Body of pancreas (tissue), 4 donors: ENCODE results near the gene AKAP5. TPM values are rescaled to one million over a fixed set of nuclear protein-coding genes. Genes with fewer than 3 reads are reported as not detected.

Experiments used
- ATAC-seq: fragments of 150-250 bp; one replicate; pipeline ENCODE4 v1.9.1; 2016
- DNase-seq, 4 donors: peaks; one replicate each; pipeline ENCODE4 v3.0.0-alpha.2; 2019
- H3K27ac ChIP-seq, 4 donors: fragments of 200-600 bp; sonication (generic); 1 replicate in 3 of 4; 2 replicates in 1 of 4; pipeline versions ENCODE4 v1.5.1 to v1.6.1; 2016 to 2019; ENCODE audit warnings: mild to moderate bottlenecking in 1 of 4, mixed read lengths in 1 of 4, moderate library complexity in 1 of 4
- H3K27me3 ChIP-seq, 2 donors: fragments of 200-600 bp; sonication (generic); one replicate each; pipeline ENCODE4 v1.6.0; 2016; ENCODE audit warnings: mild to moderate bottlenecking in 1 of 2
- H3K36me3 ChIP-seq, 2 donors: fragments of 200-600 bp; sonication (generic); replicated peaks in 1 of 2; 2 replicates each; pipeline ENCODE4 v1.5.1; 2016; ENCODE audit warnings: low read depth in 2 of 2; ENCODE audit not compliant: insufficient read depth in 1 of 2
- H3K4me1 ChIP-seq: fragments of 200-600 bp; sonication (generic); one replicate; pipeline ENCODE4 v1.6.0; 2016
- H3K4me3 ChIP-seq, 2 donors: fragments of 200-600 bp; sonication (generic); 1 replicate in 1 of 2; 2 replicates in 1 of 2; pipeline ENCODE4 v1.5.1; 2016 to 2019
- H3K9me3 ChIP-seq, 3 donors: fragments of 200-600 bp; sonication (generic); 1 replicate in 2 of 3; 2 replicates in 1 of 3; pipeline ENCODE4 v1.5.1; 2016
- CTCF ChIP-seq, 7 experiments: fragments of 450-650 bp in 4 of 7; fragments of 200-600 bp in 3 of 7; sonication (generic) in 3 of 7; IDR thresholded peaks; one replicate each; pipeline ENCODE4 v1.5.1; 2016 to 2019; ENCODE audit warnings: antibody characterized with exemption in 7 of 7
- POLR2A ChIP-seq, 3 donors: fragments of 450-650 bp; IDR thresholded peaks; one replicate each; pipeline ENCODE4 v1.6.1; 2016; ENCODE audit warnings: antibody characterized with exemption in 3 of 3, mild to moderate bottlenecking in 2 of 3
- WGBS, 2 donors: methylation state at CpG; one replicate each; pipeline ENCODE4 v1.1.5; 2017; 5-methylcytosine and 5-hydroxymethylcytosine counted together
- intact Hi-C: fragments of 100-400 bp; cut with DNase I; formaldehyde crosslinking; loops from one replicate; pipeline ENCODE4 v1.15.1; 2023
- total RNA-seq, 2 donors: library from RNA; depleted of rRNA; stranded (reverse); fragments of >200 nt; gene quantifications; one replicate each; pipeline ENCODE4 v1.1.0, GENCODE V29; 2016

Gene AKAP5
- total RNA-seq, 2 donors from 2014 or later, result under 0.01 TPM; not detected in 1

- Histone ChIP-seq H3K27me3 (no peaks in the 10 kb centered on the region), H3K4me1 (no peaks in the 10 kb centered on the region), H3K36me3 (peaks cover 0 to 21% of the 10 kb centered on the region in 2 donors), H3K9me3 (no peaks in the 10 kb centered on the region), H3K4me3 (no peak overlapping the region), H3K27ac (no peak overlapping the region)
- DNase-seq, result no peak
- no peak for ATAC-seq
- intact Hi-C loops, result no loop called here
- TF ChIP-seq POLR2A (IDR thresholded peaks at IDR 0.05) (no peak), CTCF (IDR thresholded peaks at IDR 0.05) (no peak)
- WGBS, 2 donors, result 89 to 96% methylated on average over 2 of the region's 2 CpGs
Measured at GRCh38 chr14:64450255-64450654, 15.0 kb upstream of the AKAP5 start.

GRCh38 chr14:64454671-64455070 lies 10.6 kb upstream of the AKAP5 start:
- 94 to 98% methylated on average over 10 of the region's 10 CpGs for WGBS, 2 donors
- Histone ChIP-seq H3K27ac (no peak overlapping the region), H3K4me3 (no peak overlapping the region), H3K27me3 (no peaks in the 10 kb centered on the region), H3K36me3 (peaks cover 0 to 26% of the 10 kb centered on the region in 2 donors), H3K4me1 (no peaks in the 10 kb centered on the region), H3K9me3 (no peaks in the 10 kb centered on the region)
- ATAC-seq (no peak), DNase-seq (no peak)
- intact Hi-C loops, result no loop called here
- no peak for TF ChIP-seq CTCF (IDR thresholded peaks at IDR 0.05)
- no peak for TF ChIP-seq POLR2A (IDR thresholded peaks at IDR 0.05)

GRCh38 chr14:64459405-64460136 lies 5.7 kb upstream of the AKAP5 start:
- TF ChIP-seq POLR2A (IDR thresholded peaks at IDR 0.05), result no peak
- no peak for TF ChIP-seq CTCF (IDR thresholded peaks at IDR 0.05)
- WGBS, 2 donors, result 77 to 83% methylated on average over 4 of the region's 4 CpGs
- intact Hi-C loops, result no loop called here
- DNase-seq, result no peak
- no peaks in the 10 kb centered on the region for H3K27me3 ChIP-seq
- no peak overlapping the region for H3K4me3 ChIP-seq
- H3K27ac ChIP-seq, result no peak overlapping the region
- H3K4me1 ChIP-seq, result peaks cover 3% of the 10 kb centered on the region
- no peaks in the 10 kb centered on the region for H3K9me3 ChIP-seq
- ATAC-seq, result no peak
- peaks cover 0 to 11% of the 10 kb centered on the region in 2 donors for H3K36me3 ChIP-seq

GRCh38 chr14:64461221-64461620 lies 4.1 kb upstream of the AKAP5 start:
- H3K27me3 ChIP-seq, result no peaks in the 10 kb centered on the region
- no peak overlapping the region for H3K27ac ChIP-seq
- intact Hi-C loops, result no loop called here
- no peak for TF ChIP-seq POLR2A (IDR thresholded peaks at IDR 0.05)
- no peak for TF ChIP-seq CTCF (IDR thresholded peaks at IDR 0.05)
- H3K4me1 ChIP-seq, result peaks cover 14% of the 10 kb centered on the region
- H3K36me3 ChIP-seq, result peaks cover 0 to 2% of the 10 kb centered on the region in 2 donors
- no peak for ATAC-seq
- no peaks in the 10 kb centered on the region for H3K9me3 ChIP-seq
- WGBS, 2 donors, result 86 to 94% methylated on average over 3 of the region's 3 CpGs
- DNase-seq, result no peak
- no peak overlapping the region for H3K4me3 ChIP-seq

- Histone ChIP-seq H3K27me3 (no peaks in the 10 kb centered on the region), H3K4me3 (no peak overlapping the region), H3K9me3 (no peaks in the 10 kb centered on the region), H3K36me3 (peaks cover 0 to 2% of the 10 kb centered on the region in 2 donors), H3K27ac (no peak overlapping the region), H3K4me1 (peaks cover 15% of the 10 kb centered on the region)
- TF ChIP-seq CTCF (IDR thresholded peaks at IDR 0.05) (no peak), POLR2A (IDR thresholded peaks at IDR 0.05) (no peak)
- ATAC-seq (no peak), DNase-seq (no peak)
- 84 to 100% methylated on average over 2 of the region's 2 CpGs for WGBS, 2 donors
- intact Hi-C loops, result no loop called here
Measured at GRCh38 chr14:64463195-64463594, 2.1 kb upstream of the AKAP5 start.
